Fibroblast of skin of left biceps (primary cell): ENCODE data around the gene PLVAP.

Experiments
- DNase-seq, 2 experiments: peaks; one replicate each; pipeline ENCODE4 v3.0.0-alpha.2; 2013; ENCODE audit warnings: low read depth in 2 of 2

Gene PLVAP

GRCh38 chr19:17335575-17335974, 41.6 kb downstream of the PLVAP start:
- DNase-seq: no peak

- DNase-seq: peak; percentile 98
Measured at GRCh38 chr19:17334414-17335409, 42.4 kb downstream of the PLVAP start, which contains the start of gene ANO8. TSS of gene ANO8 (minus strand) at chr19:17334855. CDS start at chr19:17334670, 185 bp downstream.

- peak; percentile 51 for DNase-seq
Measured at GRCh38 chr19:17333611-17334413, 43.3 kb downstream of the PLVAP start.

GRCh38 chr19:17332677-17333581, 44.2 kb downstream of the PLVAP start:
- no peak for DNase-seq

GRCh38 chr19:17332360-17332676, 44.8 kb downstream of the PLVAP start:
- no peak for DNase-seq

- DNase-seq: no peak
Measured at GRCh38 chr19:17331045-17331558, 46.0 kb downstream of the PLVAP start.

- no peak for DNase-seq
Measured at GRCh38 chr19:17330262-17331044, 46.7 kb downstream of the PLVAP start.

GRCh38 chr19:17329366-17330261, 47.5 kb downstream of the PLVAP start:
- no peak for DNase-seq

- no peak for DNase-seq
Measured at GRCh38 chr19:17328517-17329365, 48.4 kb downstream of the PLVAP start.

- no peak for DNase-seq
Measured at GRCh38 chr19:17327654-17328516, 49.3 kb downstream of the PLVAP start.

- DNase-seq: no peak
Measured at GRCh38 chr19:17327068-17327653, 50.0 kb downstream of the PLVAP start.

- DNase-seq: no peak
Measured at GRCh38 chr19:17326595-17326966, 50.6 kb downstream of the PLVAP start.

GRCh38 chr19:17325881-17326594, 51.1 kb downstream of the PLVAP start:
- DNase-seq: no peak

- no peak for DNase-seq
Measured at GRCh38 chr19:17325133-17325532, 52.0 kb downstream of the PLVAP start.

- DNase-seq: no peak
Measured at GRCh38 chr19:17324357-17325114, 52.6 kb downstream of the PLVAP start.

- no peak for DNase-seq
Measured at GRCh38 chr19:17323964-17324332, 53.2 kb downstream of the PLVAP start.
